Measurements from ENCODE around the gene FUOM. TPM values are rescaled to one million over a fixed set of nuclear protein-coding genes. Genes with fewer than 3 reads are reported as not detected.
A peak's percentile ranks its signal among the peaks of the same experiment; 100 is the strongest.

The FUOM gene
- total and polyA plus RNA-seq, 10 of the 15 experiments (the other 5 are each of a cell fraction or from before 2014, with no cell fraction given): 1.8 to 41.7 (median 25.6) TPM

GRCh38 chr10:133307776-133308420 is 49.9 kb downstream of the FUOM start:
- Histone ChIP-seq H3K79me2 (ENCODE audit: control insufficient read depth, insufficient read depth, low read length) (peaks cover 38% of the 10 kb centered on the region), H3K4me3 (peak overlapping the region; percentile 95), H2AFZ (ENCODE audit: control insufficient read depth, low read depth, low read length) (no peak overlapping the region), H3K27ac (ENCODE audit: control insufficient read depth, insufficient read depth) (peak overlapping the region; percentile 95), H3K36me3 (ENCODE audit: control insufficient read depth in 2 of 2, insufficient read depth in 2 of 2, low read length in 1 of 2) (peaks cover 0 to 6% of the 10 kb centered on the region in 2 experiments; a peak in 3 of 4 replicates), H3K27me3 (replicated peaks in 1 of 2; ENCODE audit: control insufficient read depth in 2 of 2, insufficient read depth in 2 of 2, low read length in 1 of 2) (no peaks in the 10 kb centered on the region), H3K4me2 (ENCODE audit: control insufficient read depth, insufficient read depth) (peak overlapping the region; percentile 97), H4K20me1 (ENCODE audit: control insufficient read depth, insufficient read depth) (no peaks in the 10 kb centered on the region; the same call in 1 of the 2 replicates), H3K9ac (ENCODE audit: control insufficient read depth, insufficient read depth, low read length) (peak overlapping the region; percentile 94), H3K9me3 (replicated peaks; ENCODE audit: control insufficient read depth, insufficient read depth, low read length) (no peaks in the 10 kb centered on the region), H3K4me1 (ENCODE audit: control insufficient read depth, insufficient read depth, low read length) (peaks cover 19% of the 10 kb centered on the region)
- FAIRE-seq (peak; percentile 95), DNase-seq (ENCODE audit: low read depth, low spot score) (peak; percentile 51), ATAC-seq (peak; percentile 74)
- WGBS (ENCODE audit: insufficient coverage, insufficient replicate concordance, low lambda C conversion rate, missing lambda C conversion rate): 4% methylated on average over 25 of the region's 25 CpGs
- RAD21 ChIA-PET (ENCODE audit: unreplicated experiment): interaction anchor here (0.7 to 1.3 kb wide), 3 partner anchors 21 to 80 kb away, joined by 3 to 4 read pairs (median 3); no protein-coding TSS in a partner anchor
- POLR2A ChIA-PET: interaction anchor here (0.9 kb wide), 1 partner anchor 29 kb away, joined by 3 read pairs; no protein-coding TSS in a partner anchor
- SMC1A ChIA-PET (ENCODE audit: uncharacterized antibody, unreplicated experiment): interaction anchor here (0.7 to 1.7 kb wide), 4 partner anchors 29 to 164 kb away, joined by 3 to 7 read pairs (median 4); no protein-coding TSS in a partner anchor
- CTCF ChIA-PET: interaction anchor here (0.8 to 2.9 kb wide), 11 partner anchors 9 to 345 kb away, joined by 3 to 15 read pairs (median 4); partner anchors contain the start of gene ADAM8
- no TSS peak for BruUV-seq (replicated peaks)
- in situ Hi-C loops (cut with MboI) (loop anchor here (5.0 kb wide), 1 partner anchor 166 kb away; no protein-coding TSS in a partner anchor), intact Hi-C loops (cut with micrococcal nuclease; ENCODE audit: unreplicated experiment) (loop anchor here (2.0 to 5.0 kb wide), 2 partner anchors 33 to 84 kb away; partner anchors contain the start of gene MTG1)
- TF ChIP-seq MXI1 (IDR thresholded peaks at IDR 0.05; ENCODE audit: low read depth, low read length) (peak; percentile 54), POLR2AphosphoS5 (IDR thresholded peaks at IDR 0.05; ENCODE audit: low read length) (peak; percentile 52), SMARCA5 (IDR thresholded peaks at IDR 0.05) (peak; percentile 85), NKRF (conservative IDR thresholded peaks at IDR 0.05) (0 out of 2 replicates have a peak, but pooled peaks have one; percentile 28), ZSCAN29 (IDR thresholded peaks at IDR 0.05) (peak; percentile 50; the same call in 1 of the 2 replicates), BHLHE40 (IDR thresholded peaks at IDR 0.05; ENCODE audit: borderline replicate concordance in 1 of 2, low read depth in 2 of 2, low read length in 1 of 2) (peak in 1 of 2 experiments; percentile 19; a peak in 1 of 4 replicates), SIN3A (IDR thresholded peaks at IDR 0.05; ENCODE audit: low read depth, low read length) (peak; percentile 35; the same call in 1 of the 2 replicates), CREB1 (IDR thresholded peaks at IDR 0.05; ENCODE audit: low read depth) (0 out of 2 replicates have a peak, but pooled peaks have one; percentile 26), E2F8 (IDR thresholded peaks at IDR 0.05; ENCODE audit: low read depth, partially characterized antibody) (no peak), MYB (IDR thresholded peaks at IDR 0.05; ENCODE audit: borderline replicate concordance, low read depth, low read length) (no peak), SMC3 (IDR thresholded peaks at IDR 0.05; ENCODE audit: borderline replicate concordance, low read length) (peak; percentile 42; the same call in 1 of the 2 replicates), JUND (IDR thresholded peaks at IDR 0.05; ENCODE audit: low read depth, low read length) (0 out of 2 replicates have a peak, but pooled peaks have one; percentile 7), MTA2 (IDR thresholded peaks at IDR 0.05; ENCODE audit: low read depth) (0 out of 2 replicates have a peak, but pooled peaks have one; percentile 12)
